HPDE6-E6E7 (cell line): ENCODE data around the gene OBSL1.

Source experiments
- DNase-seq: peaks from one replicate; pipeline ENCODE4 v3.0.0; 2011; ENCODE audit warnings: missing footprints; ENCODE audit errors: extremely low spot score

The OBSL1 gene

GRCh38 chr2:219549619-219550018, 21.7 kb downstream of the OBSL1 start:
- DNase-seq: no peak

- DNase-seq: no peak
These were observed 22.3 kb downstream of the OBSL1 start for GRCh38 chr2:219548990-219549389.

- DNase-seq: no peak
These were observed 23.7 kb downstream of the OBSL1 start for GRCh38 chr2:219547621-219548020.

- DNase-seq: no peak
These were observed 25.4 kb downstream of the OBSL1 start for GRCh38 chr2:219545943-219546352.

GRCh38 chr2:219545295-219545942, 25.9 kb downstream of the OBSL1 start:
- no peak for DNase-seq

- no peak for DNase-seq
These were observed 26.8 kb downstream of the OBSL1 start for GRCh38 chr2:219544567-219544966.

- DNase-seq: peak; percentile 95
These were observed 27.6 kb downstream of the OBSL1 start, which contains the start of the genes CHPF and TMEM198 for GRCh38 chr2:219543596-219544358. TSS of gene CHPF (minus strand) at chr2:219543809. CDS start at chr2:219543538, 271 bp downstream. TSS of gene TMEM198 (plus strand) at chr2:219544028. CDS start at chr2:219544728, 700 bp downstream.

- DNase-seq: peak; percentile 53
These were observed 28.3 kb downstream of the OBSL1 start for GRCh38 chr2:219542931-219543595.

- peak; percentile 85 for DNase-seq
These were observed 29.6 kb downstream of the OBSL1 start for GRCh38 chr2:219541611-219542180.

GRCh38 chr2:219540784-219541504, 30.4 kb downstream of the OBSL1 start:
- no peak for DNase-seq

GRCh38 chr2:219539926-219540678, 31.2 kb downstream of the OBSL1 start:
- DNase-seq: no peak

- no peak for DNase-seq
These were observed 32.2 kb downstream of the OBSL1 start for GRCh38 chr2:219538956-219539788.

GRCh38 chr2:219538504-219538951, 32.8 kb downstream of the OBSL1 start:
- no peak for DNase-seq

GRCh38 chr2:219537657-219538488, 33.5 kb downstream of the OBSL1 start:
- DNase-seq: no peak

GRCh38 chr2:219536967-219537366, 34.4 kb downstream of the OBSL1 start:
- DNase-seq: no peak

GRCh38 chr2:219536425-219536824, 34.9 kb downstream of the OBSL1 start:
- DNase-seq: no peak

GRCh38 chr2:219533930-219534661, 37.2 kb downstream of the OBSL1 start:
- no peak for DNase-seq

- no peak for DNase-seq
These were observed 39.0 kb downstream of the OBSL1 start for GRCh38 chr2:219532378-219532649.
